Prostate gland (tissue), 2 donors: Measurements from ENCODE around the gene LAMA3.

ENCODE experiments used
- POLR2A ChIP-seq: fragments of 450-650 bp; IDR thresholded peaks from one replicate; pipeline ENCODE4 v1.6.1; 2016; ENCODE audit warnings: antibody characterized with exemption, mild to moderate bottlenecking
- TF ChIP-seq, protein P1 (sequence below), 4 experiments: fragments of 200-600 bp in 2 of 4; fragments of 450-650 bp in 2 of 4; sonication (generic) in 2 of 4; IDR thresholded peaks; 1 replicate in 3 of 4; 2 replicates in 1 of 4; pipeline ENCODE4 v1.5.1; 2016 to 2019; ENCODE audit warnings: antibody characterized with exemption in 4 of 4, mild to moderate bottlenecking in 2 of 4, moderate library complexity in 2 of 4

DNA sequence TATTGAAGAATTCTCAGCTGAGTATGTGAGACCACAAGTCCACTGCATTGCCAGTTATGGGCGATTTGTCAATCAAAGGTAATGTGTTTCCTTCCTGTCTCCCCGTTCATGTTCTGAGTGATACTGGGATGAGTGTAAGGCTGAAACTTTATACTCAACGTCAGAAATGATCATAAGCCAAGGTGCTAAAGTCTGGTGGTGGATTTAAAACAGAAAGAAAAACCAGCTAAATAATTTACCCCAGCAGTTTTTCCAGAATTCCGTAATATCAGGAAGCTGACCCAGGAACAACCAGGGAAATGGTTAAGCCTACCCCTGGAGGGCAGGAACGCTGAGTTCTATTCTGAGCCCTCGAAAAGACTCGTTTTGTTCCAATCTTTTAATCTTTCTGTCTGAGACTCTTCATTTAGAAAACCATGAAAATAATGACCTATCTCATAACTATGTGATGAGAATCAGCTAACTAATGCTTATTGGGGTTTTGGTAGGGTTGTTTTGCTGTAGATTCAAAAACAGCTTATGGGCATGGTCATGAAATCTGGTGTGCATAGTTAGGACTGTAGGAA, 149.6 kb downstream of the LAMA3 start:
- TF ChIP-seq, protein P1, sequence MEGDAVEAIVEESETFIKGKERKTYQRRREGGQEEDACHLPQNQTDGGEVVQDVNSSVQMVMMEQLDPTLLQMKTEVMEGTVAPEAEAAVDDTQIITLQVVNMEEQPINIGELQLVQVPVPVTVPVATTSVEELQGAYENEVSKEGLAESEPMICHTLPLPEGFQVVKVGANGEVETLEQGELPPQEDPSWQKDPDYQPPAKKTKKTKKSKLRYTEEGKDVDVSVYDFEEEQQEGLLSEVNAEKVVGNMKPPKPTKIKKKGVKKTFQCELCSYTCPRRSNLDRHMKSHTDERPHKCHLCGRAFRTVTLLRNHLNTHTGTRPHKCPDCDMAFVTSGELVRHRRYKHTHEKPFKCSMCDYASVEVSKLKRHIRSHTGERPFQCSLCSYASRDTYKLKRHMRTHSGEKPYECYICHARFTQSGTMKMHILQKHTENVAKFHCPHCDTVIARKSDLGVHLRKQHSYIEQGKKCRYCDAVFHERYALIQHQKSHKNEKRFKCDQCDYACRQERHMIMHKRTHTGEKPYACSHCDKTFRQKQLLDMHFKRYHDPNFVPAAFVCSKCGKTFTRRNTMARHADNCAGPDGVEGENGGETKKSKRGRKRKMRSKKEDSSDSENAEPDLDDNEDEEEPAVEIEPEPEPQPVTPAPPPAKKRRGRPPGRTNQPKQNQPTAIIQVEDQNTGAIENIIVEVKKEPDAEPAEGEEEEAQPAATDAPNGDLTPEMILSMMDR (IDR thresholded peaks at IDR 0.05): no peak
- no peak for TF ChIP-seq POLR2A
